SK-N-SH (cell line): Measurements from ENCODE around the gene UBA3.

Source experiments
- POLR2AphosphoS5 ChIP-seq: IDR thresholded peaks from 2 replicates; pipeline ENCODE4 v1.6.1; 2012; ENCODE audit warnings: low read depth, low read length
- RXRA ChIP-seq: IDR thresholded peaks from 2 replicates; pipeline ENCODE4 v1.4.0; 2012; ENCODE audit warnings: low read depth, mild to moderate bottlenecking, borderline replicate concordance
- TAF1 ChIP-seq: IDR thresholded peaks from 2 replicates; pipeline ENCODE4 v1.6.1; 2012; ENCODE audit warnings: low read depth, mild to moderate bottlenecking, low read length, moderate library complexity, borderline replicate concordance
- TF ChIP-seq, protein P1 (sequence below): fragments of 200-600 bp; sonication (generic); IDR thresholded peaks from 2 replicates; pipeline ENCODE4 v1.6.1; 2017; ENCODE audit warnings: antibody characterized with exemption, mild to moderate bottlenecking, moderate library complexity

DNA sequence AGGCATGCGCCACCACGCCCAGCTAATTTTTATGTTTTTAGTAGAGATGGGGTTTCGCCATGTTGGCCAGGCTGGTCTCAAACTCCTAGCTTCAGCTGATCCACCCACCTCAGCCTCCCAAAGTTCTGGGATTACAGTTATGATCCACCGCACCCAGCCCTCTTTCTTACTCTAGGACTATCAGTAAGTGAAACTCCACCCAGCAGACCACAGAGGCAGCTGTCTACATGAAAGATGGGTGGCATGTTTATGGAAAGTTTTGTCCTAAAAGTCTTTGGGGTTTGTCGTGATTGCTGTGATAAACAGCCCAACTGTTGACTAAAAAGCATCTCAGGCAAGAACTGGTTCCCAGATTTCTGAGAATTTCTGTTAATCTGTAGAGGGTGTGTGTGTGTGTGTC is 15.5 kb upstream of the UBA3 start:
- TF ChIP-seq, protein P1, sequence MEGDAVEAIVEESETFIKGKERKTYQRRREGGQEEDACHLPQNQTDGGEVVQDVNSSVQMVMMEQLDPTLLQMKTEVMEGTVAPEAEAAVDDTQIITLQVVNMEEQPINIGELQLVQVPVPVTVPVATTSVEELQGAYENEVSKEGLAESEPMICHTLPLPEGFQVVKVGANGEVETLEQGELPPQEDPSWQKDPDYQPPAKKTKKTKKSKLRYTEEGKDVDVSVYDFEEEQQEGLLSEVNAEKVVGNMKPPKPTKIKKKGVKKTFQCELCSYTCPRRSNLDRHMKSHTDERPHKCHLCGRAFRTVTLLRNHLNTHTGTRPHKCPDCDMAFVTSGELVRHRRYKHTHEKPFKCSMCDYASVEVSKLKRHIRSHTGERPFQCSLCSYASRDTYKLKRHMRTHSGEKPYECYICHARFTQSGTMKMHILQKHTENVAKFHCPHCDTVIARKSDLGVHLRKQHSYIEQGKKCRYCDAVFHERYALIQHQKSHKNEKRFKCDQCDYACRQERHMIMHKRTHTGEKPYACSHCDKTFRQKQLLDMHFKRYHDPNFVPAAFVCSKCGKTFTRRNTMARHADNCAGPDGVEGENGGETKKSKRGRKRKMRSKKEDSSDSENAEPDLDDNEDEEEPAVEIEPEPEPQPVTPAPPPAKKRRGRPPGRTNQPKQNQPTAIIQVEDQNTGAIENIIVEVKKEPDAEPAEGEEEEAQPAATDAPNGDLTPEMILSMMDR, result no peak
- TF ChIP-seq RXRA (no peak), TAF1 (no peak), POLR2AphosphoS5 (no peak)
